GM18951 (cell line): ENCODE data around the gene PRSS37.

ENCODE experiments used
- POLR2A ChIP-seq: IDR thresholded peaks from 4 replicates; pipeline ENCODE4 v1.6.1; 2011; ENCODE audit warnings: mild to moderate bottlenecking; ENCODE audit not compliant: insufficient read length, insufficient read depth; ENCODE audit errors: extremely low read depth
- in situ Hi-C: fragments of 300-500 bp; cut with MboI; formaldehyde crosslinking; loops from one replicate; pipeline ENCODE4 v1.12.0; 2022; ENCODE audit warnings: low sequenced_read_pairs, mixed read lengths, inconsistent platforms; ENCODE audit not compliant: unreplicated experiment

The PRSS37 gene, protein sequence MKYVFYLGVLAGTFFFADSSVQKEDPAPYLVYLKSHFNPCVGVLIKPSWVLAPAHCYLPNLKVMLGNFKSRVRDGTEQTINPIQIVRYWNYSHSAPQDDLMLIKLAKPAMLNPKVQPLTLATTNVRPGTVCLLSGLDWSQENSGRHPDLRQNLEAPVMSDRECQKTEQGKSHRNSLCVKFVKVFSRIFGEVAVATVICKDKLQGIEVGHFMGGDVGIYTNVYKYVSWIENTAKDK

DNA sequence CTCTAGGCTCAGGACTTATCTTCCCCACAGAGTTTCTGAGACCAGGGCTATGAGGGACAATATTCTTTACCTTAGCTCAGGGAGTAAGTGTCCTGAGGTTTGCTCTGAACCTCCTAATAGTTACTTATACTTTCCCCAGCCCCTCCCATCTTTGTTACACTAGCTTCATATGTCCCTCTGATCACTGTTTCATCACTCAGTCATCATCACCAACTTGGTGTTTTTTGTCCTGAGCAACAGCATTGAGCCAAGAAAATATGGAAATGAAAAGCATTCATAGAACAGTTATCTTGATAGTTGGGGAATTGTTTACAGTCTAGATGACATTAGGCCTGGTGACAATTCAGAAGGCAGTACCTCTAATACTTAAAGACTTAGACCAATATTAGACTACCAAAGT is at the start of gene PRSS37:
Gene PRSS37 (minus strand): TSS at position 101 of the 400 bp plus-strand sequence. CDS start 436 bp downstream, outside the sequence.
- TF ChIP-seq POLR2A: no peak
- in situ Hi-C loops: no loop called here

DNA sequence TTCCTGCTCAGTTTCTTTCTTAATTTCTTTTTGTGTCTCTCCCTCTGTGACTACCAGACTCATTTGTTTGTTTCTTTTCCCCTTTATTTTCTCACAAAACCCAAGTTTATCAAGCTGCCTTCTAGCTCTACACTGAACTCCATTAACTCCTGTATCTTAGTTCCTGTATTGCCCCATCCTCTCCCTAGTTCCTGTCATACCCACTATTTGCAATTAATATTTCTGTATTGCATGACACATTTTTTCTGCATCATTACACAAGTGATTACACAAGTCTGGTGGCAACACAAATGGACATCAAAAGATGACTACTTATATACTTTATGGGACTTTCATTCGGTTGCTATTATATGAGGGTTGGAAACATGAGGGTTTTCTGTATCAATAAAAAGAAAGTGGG is 48.0 kb upstream of the PRSS37 start:
- TF ChIP-seq POLR2A: no peak
- in situ Hi-C loops: no loop called here

DNA sequence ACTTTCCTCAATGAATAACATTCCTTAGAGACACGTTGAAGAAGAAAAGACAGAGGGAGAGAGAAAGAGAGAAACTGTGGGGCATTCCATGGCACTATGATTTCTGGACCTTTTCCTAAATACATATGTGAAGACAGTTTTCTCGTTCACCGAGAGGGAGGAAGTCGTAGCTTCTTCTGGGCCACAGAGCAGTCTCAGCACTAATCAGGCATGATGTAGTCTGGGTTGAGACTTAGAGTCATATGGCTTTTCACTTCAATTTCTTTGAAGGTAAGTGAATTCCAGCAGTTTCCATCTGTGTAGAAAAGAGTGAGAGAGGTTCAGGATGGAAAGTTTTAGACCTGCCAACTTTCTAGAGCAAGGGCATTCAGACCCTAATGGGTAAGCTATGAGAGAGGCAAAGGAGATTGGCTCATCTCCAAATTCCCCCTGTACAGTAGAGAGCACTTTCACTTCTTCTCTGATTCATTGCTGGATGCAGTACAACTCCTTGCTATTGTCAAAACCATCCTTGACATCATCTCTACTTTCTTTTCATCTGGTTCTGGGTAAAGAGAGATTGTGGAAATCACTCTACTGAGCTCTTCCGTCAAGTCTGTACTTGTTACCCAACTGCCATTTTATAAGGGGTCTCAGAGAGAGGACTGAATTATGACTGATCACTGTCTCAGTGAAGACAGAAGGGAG is 43.4 kb upstream of the PRSS37 start:
- in situ Hi-C loops: no loop called here
- no peak for TF ChIP-seq POLR2A

DNA sequence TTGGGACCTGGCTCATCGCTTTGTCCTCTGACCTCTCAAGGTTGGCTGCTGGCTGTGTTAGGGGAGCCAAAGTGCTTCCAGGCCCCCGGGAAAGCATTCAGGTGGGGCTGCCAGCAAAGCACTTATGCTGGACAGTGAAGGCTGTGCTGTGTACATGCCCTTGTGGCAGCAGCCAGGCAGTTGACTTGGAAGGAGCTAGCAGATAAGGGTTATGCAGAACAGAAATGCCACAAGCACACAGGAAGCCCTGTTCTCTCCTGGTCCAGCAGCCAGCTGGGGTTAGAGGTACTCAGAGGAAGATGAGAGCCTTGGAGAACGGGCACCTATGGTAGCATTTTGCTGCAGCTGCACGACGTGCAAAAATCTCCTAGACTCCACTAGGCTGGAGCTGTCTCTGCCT is 39.7 kb upstream of the PRSS37 start:
- TF ChIP-seq POLR2A: no peak

DNA sequence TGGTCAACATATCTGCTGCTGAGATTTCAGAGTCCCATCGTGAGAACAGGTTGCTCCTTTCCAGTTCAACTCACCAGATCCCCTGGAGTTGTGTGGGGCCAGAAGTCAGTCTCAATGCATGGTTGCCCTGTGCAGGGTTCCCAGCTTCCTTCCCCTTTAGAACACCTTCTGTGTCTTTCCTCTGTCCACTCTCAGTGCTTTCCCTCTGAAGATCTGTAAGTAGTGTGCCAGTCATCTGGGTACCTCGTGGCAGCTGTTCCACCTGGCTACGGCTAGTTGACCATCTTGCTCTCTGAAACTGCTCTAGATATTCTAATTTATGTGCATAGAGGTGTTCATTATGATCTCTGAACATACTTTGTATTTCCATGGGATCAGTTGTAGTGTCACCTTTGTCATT is 36.1 kb upstream of the PRSS37 start:
- in situ Hi-C loops: no loop called here
- TF ChIP-seq POLR2A: no peak

More for the DNA sequence above, 39.7 kb upstream of the PRSS37 start:
- in situ Hi-C loops: no loop called here

DNA sequence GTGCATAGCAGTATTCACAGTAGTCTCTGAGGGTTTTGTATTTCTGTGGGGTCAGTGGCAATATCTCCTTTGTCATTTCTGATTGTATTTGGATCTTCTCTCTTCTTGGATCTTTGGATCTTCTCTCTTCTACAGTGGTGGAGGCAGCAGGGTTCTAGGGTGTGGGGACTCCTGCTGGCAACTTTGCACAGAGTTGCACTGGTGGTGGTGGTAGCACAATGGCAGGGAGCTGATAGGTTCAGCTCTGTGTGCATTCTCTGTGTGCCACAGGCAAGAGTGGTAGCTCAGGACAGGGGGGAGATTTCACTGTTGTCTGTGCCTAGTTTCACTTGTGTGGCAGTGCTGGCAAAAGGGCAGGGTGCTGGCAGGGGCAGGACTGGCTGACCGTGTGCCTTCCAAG is 35.1 kb upstream of the PRSS37 start:
- no peak for TF ChIP-seq POLR2A
- in situ Hi-C loops: no loop called here

DNA sequence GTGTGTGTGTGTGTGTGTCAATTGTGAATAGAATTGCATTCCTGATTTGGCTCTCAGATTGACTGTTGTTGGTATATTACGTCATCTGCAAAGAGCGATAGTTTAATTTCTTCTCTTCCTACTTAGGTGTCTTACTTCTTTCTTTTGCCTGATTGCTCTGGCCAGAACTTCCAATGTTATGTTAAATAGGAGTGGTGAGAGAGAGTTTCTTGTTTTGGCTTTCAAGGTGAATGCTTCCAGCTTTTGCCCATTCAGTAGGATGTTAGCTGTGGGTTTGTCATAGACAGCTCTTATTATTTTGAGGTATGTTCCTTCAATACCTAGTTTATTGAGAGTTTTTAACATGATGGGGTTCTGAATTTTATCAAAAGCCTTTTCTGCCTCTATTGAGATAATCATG is 34.2 kb upstream of the PRSS37 start:
- in situ Hi-C loops: no loop called here
- no peak for TF ChIP-seq POLR2A

DNA sequence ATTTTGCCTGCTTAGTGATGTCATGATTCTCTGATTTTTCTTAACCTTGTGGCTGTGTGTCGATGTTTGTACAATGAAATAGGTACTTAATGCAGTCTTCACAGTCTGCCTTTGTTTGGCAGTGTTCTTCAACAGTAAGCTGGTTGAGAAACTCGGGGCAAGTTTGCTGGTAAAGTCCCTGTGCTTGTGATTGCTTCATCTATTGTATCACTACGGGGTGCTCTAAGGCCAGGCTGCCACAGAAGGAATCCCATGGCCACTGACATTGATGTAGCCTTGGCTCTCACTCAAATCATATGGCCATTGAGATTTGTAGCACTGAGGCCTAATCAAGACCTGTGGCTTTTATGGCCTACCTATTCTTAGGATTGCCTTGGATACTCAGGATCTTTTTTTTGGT is 33.5 kb upstream of the PRSS37 start:
- in situ Hi-C loops: no loop called here
- TF ChIP-seq POLR2A: no peak

DNA sequence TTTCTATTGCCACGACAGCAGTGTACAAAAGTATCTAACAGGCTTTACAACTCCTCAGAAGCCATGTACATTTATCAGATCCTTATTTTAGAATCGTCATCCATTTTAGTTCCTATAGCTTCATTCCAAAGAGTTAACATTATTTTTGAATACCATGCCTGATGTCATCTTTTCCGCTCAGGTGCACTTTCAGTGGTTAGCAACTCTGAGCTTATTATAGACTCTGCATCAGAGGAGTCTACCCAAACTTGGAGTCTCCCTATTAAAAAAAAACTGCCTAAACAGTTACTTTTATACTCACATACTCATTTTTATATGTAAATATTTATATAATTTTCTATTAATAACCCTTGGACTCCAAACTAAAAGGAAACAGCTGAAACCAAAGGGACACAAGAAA is 31.6 kb upstream of the PRSS37 start:
- in situ Hi-C loops: no loop called here
- no peak for TF ChIP-seq POLR2A

DNA sequence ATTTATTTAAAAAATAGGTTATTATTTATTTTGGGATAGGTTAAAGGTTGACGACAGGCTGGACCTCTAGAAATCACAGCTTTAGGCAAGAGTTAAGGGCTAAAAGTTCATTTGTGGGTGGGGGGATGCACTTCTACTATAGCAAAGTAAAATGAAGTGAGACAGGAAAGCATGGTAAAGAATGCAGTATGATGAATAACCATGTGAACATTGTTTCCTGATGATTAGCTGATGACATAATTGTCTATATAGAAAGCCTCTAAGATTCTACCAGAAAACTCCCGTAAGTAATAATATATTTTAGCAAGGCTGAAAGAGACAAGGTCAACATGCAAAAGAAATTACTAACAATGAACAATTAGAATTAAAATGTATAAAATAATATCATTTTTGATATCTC is 25.7 kb upstream of the PRSS37 start:
- in situ Hi-C loops: no loop called here
- TF ChIP-seq POLR2A: no peak

DNA sequence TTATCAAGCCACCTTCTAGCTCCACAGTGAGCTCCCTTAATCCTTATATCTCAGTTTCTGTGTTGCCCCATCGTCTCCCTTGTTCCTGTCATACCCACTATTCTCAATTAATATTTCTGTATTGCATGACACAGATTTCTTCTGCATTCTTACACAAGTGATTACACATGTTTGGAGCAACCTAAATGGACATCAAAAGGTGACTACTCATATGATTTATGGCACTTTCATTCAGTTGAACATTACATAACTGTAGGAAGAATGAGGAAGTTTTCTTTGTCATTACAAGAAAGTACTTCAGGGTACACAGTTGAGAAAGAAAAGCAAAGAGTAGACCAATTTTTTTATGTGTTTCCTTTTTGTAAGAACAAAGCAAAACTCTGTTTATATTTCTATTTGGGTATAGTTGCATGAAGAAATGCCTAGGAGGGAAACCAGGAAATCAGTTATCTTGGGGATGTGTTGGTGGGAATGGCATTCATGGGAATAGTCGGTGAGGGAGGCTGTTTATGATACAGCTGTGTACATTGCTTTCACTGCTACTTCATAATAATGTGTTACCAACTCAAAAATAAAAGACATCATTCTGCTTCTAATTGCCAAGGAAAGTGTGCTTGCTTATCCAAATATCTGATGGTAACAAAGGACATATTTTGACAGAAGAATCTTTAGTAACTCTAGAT is 23.6 kb upstream of the PRSS37 start:
- TF ChIP-seq POLR2A: no peak
- in situ Hi-C loops: no loop called here

DNA sequence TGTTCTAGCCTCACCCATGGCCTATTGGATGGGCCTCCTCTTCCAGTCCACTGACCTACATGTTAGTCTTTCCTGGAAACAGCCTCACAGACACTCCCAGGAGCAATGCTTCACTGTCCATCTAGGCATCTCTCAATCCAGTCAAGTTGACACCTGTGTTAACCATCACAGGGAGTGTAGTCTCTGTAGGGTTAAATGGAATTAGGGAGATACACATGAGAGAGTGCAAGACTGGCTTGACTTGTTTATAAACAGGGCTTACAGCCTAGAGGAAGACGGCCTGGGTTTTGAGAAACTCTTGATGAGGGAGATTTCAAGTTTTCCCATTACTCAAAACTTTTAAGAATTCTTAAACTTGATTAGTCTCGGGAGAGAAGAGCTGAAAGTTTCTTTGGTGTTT is 18.9 kb upstream of the PRSS37 start:
- TF ChIP-seq POLR2A: no peak
- in situ Hi-C loops: no loop called here

DNA sequence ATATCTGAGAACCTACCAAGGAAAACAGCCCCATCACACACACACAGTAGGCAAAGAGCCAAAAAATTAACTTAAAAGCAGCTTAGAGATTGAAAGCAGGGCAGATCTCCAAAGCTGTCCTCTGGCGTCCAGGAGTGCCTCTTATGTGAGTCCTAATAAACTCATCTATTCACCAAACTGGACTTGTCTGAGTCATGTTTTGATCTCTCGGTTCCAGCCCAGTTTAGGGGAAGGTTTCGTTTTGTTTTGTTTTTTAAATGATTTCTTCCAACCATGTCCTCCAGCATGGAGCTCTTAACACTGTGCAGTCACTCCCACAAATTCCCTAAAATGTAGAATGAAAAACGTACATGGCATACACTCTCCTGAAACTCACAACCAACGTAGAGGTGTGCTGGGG is 6.7 kb upstream of the PRSS37 start:
- TF ChIP-seq POLR2A: no peak

DNA sequence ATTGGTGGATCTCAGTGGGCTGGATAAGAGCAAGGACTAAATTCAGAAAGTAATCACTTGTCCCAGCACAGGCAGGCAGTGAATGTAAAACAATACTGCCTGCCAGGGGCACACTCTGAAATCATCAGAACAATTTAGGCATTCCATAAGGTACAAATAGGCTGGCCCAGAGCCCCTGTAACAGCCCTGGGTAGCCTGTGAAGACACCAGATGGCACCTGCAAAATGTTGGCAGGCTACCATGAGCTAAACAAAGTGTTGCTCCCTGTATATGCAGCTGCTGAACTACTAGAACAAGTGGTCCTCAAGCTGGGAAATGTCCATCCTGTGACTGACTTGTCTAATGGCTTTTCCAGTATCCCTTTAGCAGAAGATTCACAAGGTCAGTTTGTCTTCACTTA is 3.0 kb upstream of the PRSS37 start:
- no peak for TF ChIP-seq POLR2A
- in situ Hi-C loops: no loop called here

More for the DNA sequence above, 6.7 kb upstream of the PRSS37 start:
- in situ Hi-C loops: no loop called here
